ENCODE data around the gene ADGRB2. TPM values are rescaled to one million over a fixed set of nuclear protein-coding genes. Genes with fewer than 3 reads are reported as not detected.

The ADGRB2 gene
- polyA plus RNA-seq, 1 experiment, result 9.2 TPM

- DNase-seq (ENCODE audit: low read depth), result no peak
- Histone ChIP-seq H3K4me3 (ENCODE audit: low read depth, low read length) (no peak overlapping the region), H3K36me3 (ENCODE audit: control insufficient read depth, insufficient read depth, low read length) (peaks cover 32% of the 10 kb centered on the region), H3K27me3 (ENCODE audit: control insufficient read depth, insufficient read depth, low read length) (no peaks in the 10 kb centered on the region)
- POLR2A ChIA-PET, result no interaction called here
- no peak for TF ChIP-seq CTCF (IDR thresholded peaks at IDR 0.05; ENCODE audit: insufficient read depth, low read depth, low read length)
- CTCF ChIA-PET, result interaction anchor here (1.1 to 8.3 kb wide), 11 partner anchors 10 to 137 kb away, joined by 3 to 86 read pairs (median 4); partner anchors contain the start of gene PEF1
Observed at GRCh38 chr1:31700468-31701090, 63.6 kb downstream of the ADGRB2 start.

- TF ChIP-seq CTCF (IDR thresholded peaks at IDR 0.05; ENCODE audit: insufficient read depth, low read depth, low read length), result no peak
- POLR2A ChIA-PET, result no interaction called here
- no peak for DNase-seq (ENCODE audit: low read depth)
- Histone ChIP-seq H3K36me3 (ENCODE audit: control insufficient read depth, insufficient read depth, low read length) (peaks cover 43% of the 10 kb centered on the region), H3K4me3 (ENCODE audit: low read depth, low read length) (no peak overlapping the region), H3K27me3 (ENCODE audit: control insufficient read depth, insufficient read depth, low read length) (no peaks in the 10 kb centered on the region)
- CTCF ChIA-PET, result interaction anchor here (1.3 to 8.3 kb wide), 4 partner anchors 14 to 90 kb away, joined by 4 to 86 read pairs (median 7); partner anchors contain the start of gene PEF1
Observed at GRCh38 chr1:31699341-31699891, 64.7 kb downstream of the ADGRB2 start.

- POLR2A ChIA-PET, result no interaction called here
- Histone ChIP-seq H3K4me3 (ENCODE audit: low read depth, low read length) (no peak overlapping the region), H3K36me3 (ENCODE audit: control insufficient read depth, insufficient read depth, low read length) (peaks cover 48% of the 10 kb centered on the region), H3K27me3 (ENCODE audit: control insufficient read depth, insufficient read depth, low read length) (no peaks in the 10 kb centered on the region)
- CTCF ChIA-PET, result interaction anchor here (0.7 to 8.3 kb wide), 3 partner anchors 16 to 19 kb away, joined by 3 to 86 read pairs (median 3); no protein-coding TSS in a partner anchor
- DNase-seq (ENCODE audit: low read depth), result no peak
- no peak for TF ChIP-seq CTCF (IDR thresholded peaks at IDR 0.05; ENCODE audit: insufficient read depth, low read depth, low read length)
Observed at GRCh38 chr1:31697369-31697984, 66.7 kb downstream of the ADGRB2 start.

GRCh38 chr1:31696242-31696641, 67.9 kb downstream of the ADGRB2 start:
- no peak for TF ChIP-seq CTCF (IDR thresholded peaks at IDR 0.05; ENCODE audit: insufficient read depth, low read depth, low read length)
- POLR2A ChIA-PET, result interaction anchor here (0.7 kb wide), 1 partner anchor 15 kb away, joined by 9 read pairs; no protein-coding TSS in a partner anchor
- no peak for DNase-seq (ENCODE audit: low read depth)
- Histone ChIP-seq H3K4me3 (ENCODE audit: low read depth, low read length) (no peak overlapping the region), H3K27me3 (ENCODE audit: control insufficient read depth, insufficient read depth, low read length) (no peaks in the 10 kb centered on the region), H3K36me3 (ENCODE audit: control insufficient read depth, insufficient read depth, low read length) (peaks cover 56% of the 10 kb centered on the region)
- CTCF ChIA-PET, result interaction anchor here (0.8 to 1.1 kb wide), 2 partner anchors 18 to 19 kb away, joined by 3 read pairs; no protein-coding TSS in a partner anchor

- no peak for DNase-seq (ENCODE audit: low read depth)
- TF ChIP-seq CTCF (IDR thresholded peaks at IDR 0.05; ENCODE audit: insufficient read depth, low read depth, low read length), result no peak
- POLR2A ChIA-PET, result no interaction called here
- Histone ChIP-seq H3K27me3 (ENCODE audit: control insufficient read depth, insufficient read depth, low read length) (no peaks in the 10 kb centered on the region), H3K4me3 (ENCODE audit: low read depth, low read length) (no peak overlapping the region), H3K36me3 (ENCODE audit: control insufficient read depth, insufficient read depth, low read length) (peaks cover 62% of the 10 kb centered on the region)
- CTCF ChIA-PET, result interaction anchor here (0.7 to 4.0 kb wide), 2 partner anchors 10 to 20 kb away, joined by 3 to 13 read pairs; no protein-coding TSS in a partner anchor
Observed at GRCh38 chr1:31695327-31695726, 68.8 kb downstream of the ADGRB2 start.

All from BJ (cell line).